ENCODE results near the gene MTA1. TPM values are rescaled to one million over a fixed set of nuclear protein-coding genes. Genes with fewer than 3 reads are reported as not detected.

Gene MTA1
- total RNA-seq, 2 donors from 2014 or later = 77.2 to 84.1 TPM

GRCh38 chr14:105500726-105501101 is 81.1 kb downstream of the MTA1 start:
- Histone ChIP-seq H3K27me3 (replicated peaks; ENCODE audit: insufficient read depth) (no peaks in the 10 kb centered on the region), H3K36me3 (no peaks in the 10 kb centered on the region), H3K27ac (no peak overlapping the region), H3K4me3 (no peak overlapping the region), H3K4me1 (ENCODE audit: control insufficient read depth in 1 of 2, low read depth in 2 of 2) (peaks cover 0 to under 1% of the 10 kb centered on the region in 2 donors), H3K9me3 (no peaks in the 10 kb centered on the region)
- TF ChIP-seq CTCF (IDR thresholded peaks at IDR 0.05) = no peak
- ATAC-seq (ENCODE audit: insufficient number of reproducible peaks, low FRiP score, low read depth) = no peak
- DNase-seq (ENCODE audit: low spot score) = no peak

GRCh38 chr14:105501504-105502291 is 82.1 kb downstream of the MTA1 start:
- ATAC-seq (ENCODE audit: insufficient number of reproducible peaks, low FRiP score, low read depth) (no peak), DNase-seq (ENCODE audit: low spot score) (no peak)
- Histone ChIP-seq H3K36me3 (no peaks in the 10 kb centered on the region), H3K4me3 (no peak overlapping the region), H3K4me1 (ENCODE audit: control insufficient read depth in 1 of 2, low read depth in 2 of 2) (no peaks in the 10 kb centered on the region), H3K27me3 (replicated peaks; ENCODE audit: insufficient read depth) (no peaks in the 10 kb centered on the region), H3K27ac (no peak overlapping the region), H3K9me3 (no peaks in the 10 kb centered on the region)
- no peak for TF ChIP-seq CTCF (IDR thresholded peaks at IDR 0.05)

- Histone ChIP-seq H3K36me3 (no peaks in the 10 kb centered on the region), H3K27ac (no peak overlapping the region), H3K4me1 (ENCODE audit: control insufficient read depth in 1 of 2, low read depth in 2 of 2) (no peaks in the 10 kb centered on the region), H3K4me3 (no peak overlapping the region), H3K27me3 (replicated peaks; ENCODE audit: insufficient read depth) (no peaks in the 10 kb centered on the region), H3K9me3 (no peaks in the 10 kb centered on the region)
- ATAC-seq (ENCODE audit: insufficient number of reproducible peaks, low FRiP score, low read depth) (no peak), DNase-seq (ENCODE audit: low spot score) (no peak)
- no peak for TF ChIP-seq CTCF (IDR thresholded peaks at IDR 0.05)
Measured at GRCh38 chr14:105502446-105503295, 83.0 kb downstream of the MTA1 start.

DNA sequence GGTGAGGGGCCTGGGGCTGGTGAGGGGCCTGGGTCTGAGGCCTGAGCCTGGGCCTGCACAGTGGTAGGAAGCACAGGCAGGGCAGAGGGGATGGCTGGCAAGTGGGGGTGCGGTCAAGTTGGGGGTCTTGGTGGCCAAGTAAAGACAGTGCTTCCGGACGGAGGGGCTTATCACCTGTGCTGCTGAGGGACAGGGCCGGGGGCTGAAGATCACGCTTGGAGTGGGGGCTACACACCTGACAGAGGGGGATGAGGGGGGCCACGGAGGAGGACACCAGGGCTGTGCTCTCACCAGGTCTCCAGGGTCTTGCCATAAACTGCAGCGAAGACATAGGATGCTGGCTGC is 83.6 kb downstream of the MTA1 start:
- no peaks in the 10 kb centered on the region for H3K4me1 ChIP-seq (ENCODE audit: control insufficient read depth in 1 of 2, low read depth in 2 of 2)
- H3K4me3 ChIP-seq = no peak overlapping the region
- H3K27me3 ChIP-seq (replicated peaks; ENCODE audit: insufficient read depth) = no peaks in the 10 kb centered on the region
- no peaks in the 10 kb centered on the region for H3K9me3 ChIP-seq
- no peaks in the 10 kb centered on the region for H3K36me3 ChIP-seq
- ATAC-seq (ENCODE audit: insufficient number of reproducible peaks, low FRiP score, low read depth) = no peak
- no peak overlapping the region for H3K27ac ChIP-seq
- DNase-seq (ENCODE audit: low spot score) = no peak
- no peak for TF ChIP-seq CTCF (IDR thresholded peaks at IDR 0.05)

DNA sequence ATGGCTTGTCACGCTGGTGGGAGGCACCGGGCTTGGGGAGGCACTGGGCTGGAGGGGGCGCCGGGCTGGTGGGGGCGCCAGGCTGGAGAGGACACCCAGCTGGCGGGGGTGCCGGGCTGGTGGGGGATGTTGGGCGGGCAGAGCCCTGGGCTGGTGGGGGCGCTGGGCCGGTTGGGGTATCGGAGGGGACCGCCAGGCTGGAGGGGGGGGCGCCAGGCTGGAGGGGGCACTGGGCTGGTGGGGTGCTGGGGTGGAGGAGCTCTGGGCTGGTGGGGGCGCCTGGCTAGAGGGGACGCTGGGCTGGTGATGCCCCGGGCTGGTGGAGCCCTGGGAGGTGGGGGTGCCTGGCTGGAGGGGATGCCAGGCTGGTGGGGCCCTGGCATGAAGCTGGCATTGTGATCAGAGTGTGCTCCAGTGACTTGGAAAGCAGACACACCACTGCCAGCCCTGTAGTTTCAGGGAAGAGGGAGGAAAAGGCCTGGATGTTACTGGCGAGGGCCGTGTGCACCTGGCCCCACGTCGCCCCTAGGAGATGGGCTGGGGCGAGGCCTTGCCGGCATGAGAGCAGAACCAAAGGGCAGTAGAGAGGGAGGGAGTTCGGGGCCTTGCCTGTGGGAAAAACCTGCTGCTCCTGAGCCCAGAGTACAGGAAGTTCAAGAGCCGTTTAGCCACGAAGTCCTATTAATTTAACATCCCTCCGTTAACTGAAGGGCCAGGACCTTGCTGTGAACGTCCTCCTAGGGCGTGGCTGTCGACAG is 84.5 kb downstream of the MTA1 start:
- Histone ChIP-seq H3K4me3 (no peak overlapping the region), H3K9me3 (no peaks in the 10 kb centered on the region), H3K4me1 (ENCODE audit: control insufficient read depth in 1 of 2, low read depth in 2 of 2) (no peaks in the 10 kb centered on the region), H3K36me3 (no peaks in the 10 kb centered on the region), H3K27ac (no peak overlapping the region), H3K27me3 (replicated peaks; ENCODE audit: insufficient read depth) (no peaks in the 10 kb centered on the region)
- no peak for TF ChIP-seq CTCF (IDR thresholded peaks at IDR 0.05)
- no peak for ATAC-seq (ENCODE audit: insufficient number of reproducible peaks, low FRiP score, low read depth)
- no peak for DNase-seq (ENCODE audit: low spot score)
